ENCODE measurements around the gene ITPR2. TPM values are rescaled to one million over a fixed set of nuclear protein-coding genes. Genes with fewer than 3 reads are reported as not detected.

Gene ITPR2
- total RNA-seq, 3 donors from 2014 or later (not counting 1 experiment from before 2014, with no cell fraction given), result 59.1 to 70.7 (median 68.2) TPM

- Histone ChIP-seq H3K4me1 (ENCODE audit: control insufficient read depth, insufficient read depth, low read length) (peaks cover 17% of the 10 kb centered on the region), H3K9me3 (ENCODE audit: control insufficient read depth, insufficient read depth, low read length) (no peaks in the 10 kb centered on the region), H3K27ac (ENCODE audit: low read length) (peak overlapping the region; percentile 97), H3K27me3 (ENCODE audit: control insufficient read depth, insufficient read depth, low read length) (no peaks in the 10 kb centered on the region), H3K36me3 (ENCODE audit: control insufficient read depth, insufficient read depth, low read length) (no peaks in the 10 kb centered on the region), H3K4me3 (ENCODE audit: low read length) (peak overlapping the region; percentile 90)
- DNase-seq, result peak; percentile 64 to 81
- no peak for TF ChIP-seq CTCF (IDR thresholded peaks at IDR 0.05)
- H3K9me3 Mint-ChIP-seq, result no peaks in the 10 kb centered on the region
- peak overlapping the region; percentile 97 to 98 for H3K27ac Mint-ChIP-seq
- peak; percentile 48 to 70 (median 51) for ATAC-seq
- H3K4me1 Mint-ChIP-seq, result peaks cover 49 to 51% of the 10 kb centered on the region in 2 donors
- H3K4me3 Mint-ChIP-seq, result peak overlapping the region; percentile 97
- H3K36me3 Mint-ChIP-seq, result no peaks in the 10 kb centered on the region
- under 1% methylated on average over 51 of the region's 55 CpGs for WGBS (ENCODE audit: insufficient coverage)
- intact Hi-C loops (cut with micrococcal nuclease), result loop anchor here (1.0 to 10.0 kb wide), 3 partner anchors 53 to 183 kb away; partner anchors contain the start of genes FGFR1OP2 and TM7SF3
- H3K27me3 Mint-ChIP-seq (ENCODE audit: low read depth in 2 of 2), result no peaks in the 10 kb centered on the region
Observed at GRCh38 chr12:26831951-26832821, 808 bp downstream of the ITPR2 start.

GRCh38 chr12:26830783-26831551 is 2.0 kb downstream of the ITPR2 start:
- H3K9me3 Mint-ChIP-seq, result no peaks in the 10 kb centered on the region
- Histone ChIP-seq H3K27me3 (ENCODE audit: control insufficient read depth, insufficient read depth, low read length) (no peaks in the 10 kb centered on the region), H3K36me3 (ENCODE audit: control insufficient read depth, insufficient read depth, low read length) (no peaks in the 10 kb centered on the region), H3K4me3 (ENCODE audit: low read length) (no peak overlapping the region), H3K9me3 (ENCODE audit: control insufficient read depth, insufficient read depth, low read length) (no peaks in the 10 kb centered on the region), H3K4me1 (ENCODE audit: control insufficient read depth, insufficient read depth, low read length) (peaks cover 17% of the 10 kb centered on the region), H3K27ac (ENCODE audit: low read length) (no peak overlapping the region)
- peak in 1 of 2 donors; percentile 13 for DNase-seq
- no peak for ATAC-seq
- H3K36me3 Mint-ChIP-seq, result no peaks in the 10 kb centered on the region
- intact Hi-C loops (cut with micrococcal nuclease), result loop anchor here (10.0 kb wide), 1 partner anchor 54 kb away; no protein-coding TSS in a partner anchor
- no peak for TF ChIP-seq CTCF (IDR thresholded peaks at IDR 0.05)
- H3K27me3 Mint-ChIP-seq (ENCODE audit: low read depth in 2 of 2), result no peaks in the 10 kb centered on the region
- peak overlapping the region; percentile 75 for H3K4me3 Mint-ChIP-seq
- H3K27ac Mint-ChIP-seq, result peak overlapping the region; percentile 67 to 69
- peaks cover 56 to 57% of the 10 kb centered on the region in 2 donors for H3K4me1 Mint-ChIP-seq
- WGBS (ENCODE audit: insufficient coverage), result 79% methylated on average over 12 of the region's 13 CpGs

GRCh38 chr12:26830363-26830762 is 2.6 kb downstream of the ITPR2 start:
- no peaks in the 10 kb centered on the region for H3K36me3 Mint-ChIP-seq
- peaks cover 17% of the 10 kb centered on the region for H3K4me1 ChIP-seq (ENCODE audit: control insufficient read depth, insufficient read depth, low read length)
- no peak for ATAC-seq

More at GRCh38 chr12:26830363-26830762, 2.6 kb downstream of the ITPR2 start:
- H3K27me3 Mint-ChIP-seq (ENCODE audit: low read depth in 2 of 2), result no peaks in the 10 kb centered on the region
- H3K4me1 Mint-ChIP-seq, result peaks cover 62 to 63% of the 10 kb centered on the region in 2 donors
- H3K27ac ChIP-seq (ENCODE audit: low read length), result no peak overlapping the region
- H3K36me3 ChIP-seq (ENCODE audit: control insufficient read depth, insufficient read depth, low read length), result no peaks in the 10 kb centered on the region
- WGBS (ENCODE audit: insufficient coverage), result no CpG with 5 or more reads among the region's 1 CpG
- H3K27ac Mint-ChIP-seq, result peak overlapping the region; percentile 67 to 69
- no peaks in the 10 kb centered on the region for H3K9me3 ChIP-seq (ENCODE audit: control insufficient read depth, insufficient read depth, low read length)
- H3K4me3 Mint-ChIP-seq, result no peak overlapping the region
- no peaks in the 10 kb centered on the region for H3K9me3 Mint-ChIP-seq
- TF ChIP-seq CTCF (IDR thresholded peaks at IDR 0.05), result no peak
- H3K27me3 ChIP-seq (ENCODE audit: control insufficient read depth, insufficient read depth, low read length), result no peaks in the 10 kb centered on the region
- DNase-seq, result no peak
- intact Hi-C loops (cut with micrococcal nuclease), result loop anchor here (10.0 kb wide), 1 partner anchor 54 kb away; no protein-coding TSS in a partner anchor
- no peak overlapping the region for H3K4me3 ChIP-seq (ENCODE audit: low read length)
